ENCODE data around the gene ZNF501.

GRCh38 chr3:44762690-44763089, 33.3 kb downstream of the ZNF501 start:
- TF ChIP-seq CTCF (IDR thresholded peaks at IDR 0.05): no peak
- TF ChIP-seq POLR2A (IDR thresholded peaks at IDR 0.05): no peak

Data from Peyer's patch (tissue), 4 donors.